Endothelial cell (in vitro differentiated cells): ENCODE results near the gene CKAP5. TPM values are rescaled to one million over a fixed set of nuclear protein-coding genes. Genes with fewer than 3 reads are reported as not detected.
A peak's percentile ranks its signal among the peaks of the same experiment; 100 is the strongest.

Experiments
- DNase-seq: peaks from one replicate; pipeline ENCODE4 v3.0.0; 2021; ENCODE audit warnings: low spot score
- H3K27ac Mint-ChIP-seq: one replicate; pipeline ENCODE4 v1.8.0; 2021; ENCODE audit warnings: mixed read lengths, inconsistent platforms; ENCODE audit not compliant: unreplicated experiment
- H3K27me3 Mint-ChIP-seq: one replicate; pipeline ENCODE4 v1.8.0; 2021; ENCODE audit warnings: mild to moderate bottlenecking, moderate library complexity, mixed read lengths, inconsistent platforms; ENCODE audit not compliant: unreplicated experiment
- H3K36me3 Mint-ChIP-seq: one replicate; pipeline ENCODE4 v1.8.0; 2021; ENCODE audit warnings: mild to moderate bottlenecking, low read depth, mixed read lengths, inconsistent platforms; ENCODE audit not compliant: unreplicated experiment
- H3K4me1 Mint-ChIP-seq: one replicate; pipeline ENCODE4 v1.8.0; 2021; ENCODE audit warnings: mild to moderate bottlenecking, mixed read lengths, inconsistent platforms; ENCODE audit not compliant: unreplicated experiment
- H3K4me3 Mint-ChIP-seq: one replicate; pipeline ENCODE4 v1.8.0; 2021; ENCODE audit warnings: mild to moderate bottlenecking, mixed read lengths, inconsistent platforms; ENCODE audit not compliant: unreplicated experiment
- H3K9me3 Mint-ChIP-seq: one replicate; pipeline ENCODE4 v1.8.0; 2021; ENCODE audit warnings: mixed read lengths, inconsistent platforms; ENCODE audit not compliant: unreplicated experiment
- total RNA-seq: library from RNA; stranded (reverse); fragmentation: NEBNext Ultra II Directional; extraction: Animal tissue kit (Norgen Biotek cat#: 25700); gene quantifications from one replicate; pipeline ENCODE4 v1.2.1, GENCODE V29; 2021; ENCODE audit not compliant: unreplicated experiment
- TF ChIP-seq, protein P1 (sequence below): fragments of 200-600 bp; sonication (generic); IDR thresholded peaks from one replicate; pipeline ENCODE4 v1.5.0; 2021; ENCODE audit warnings: antibody characterized with exemption; ENCODE audit not compliant: unreplicated experiment

CKAP5 gene
- total RNA-seq, 1 donor from 2014 or later, result 84.4 TPM

DNA sequence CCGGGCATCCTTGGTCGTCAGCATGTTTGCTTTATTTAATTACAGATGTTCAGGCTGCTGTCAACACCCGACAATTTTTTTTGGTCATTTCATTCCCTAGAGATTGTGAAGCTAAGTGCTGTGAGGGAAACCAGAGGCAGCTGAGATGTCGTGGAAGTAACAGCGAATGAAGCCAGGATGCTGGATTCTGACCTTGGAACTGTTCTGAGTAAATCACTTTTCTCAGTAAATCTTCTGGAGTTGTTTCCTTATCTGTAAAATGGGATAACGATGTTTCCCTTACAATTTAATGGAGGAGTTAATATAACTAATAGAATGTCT, 390 bp upstream of the CKAP5 start:
- Mint-ChIP-seq H3K9me3 (no peaks in the 10 kb centered on the region), H3K4me3 (peak overlapping the region; percentile 94), H3K27me3 (peaks cover 1% of the 10 kb centered on the region), H3K27ac (no peak overlapping the region), H3K4me1 (peaks cover 6% of the 10 kb centered on the region), H3K36me3 (no peaks in the 10 kb centered on the region)
- TF ChIP-seq, protein P1, sequence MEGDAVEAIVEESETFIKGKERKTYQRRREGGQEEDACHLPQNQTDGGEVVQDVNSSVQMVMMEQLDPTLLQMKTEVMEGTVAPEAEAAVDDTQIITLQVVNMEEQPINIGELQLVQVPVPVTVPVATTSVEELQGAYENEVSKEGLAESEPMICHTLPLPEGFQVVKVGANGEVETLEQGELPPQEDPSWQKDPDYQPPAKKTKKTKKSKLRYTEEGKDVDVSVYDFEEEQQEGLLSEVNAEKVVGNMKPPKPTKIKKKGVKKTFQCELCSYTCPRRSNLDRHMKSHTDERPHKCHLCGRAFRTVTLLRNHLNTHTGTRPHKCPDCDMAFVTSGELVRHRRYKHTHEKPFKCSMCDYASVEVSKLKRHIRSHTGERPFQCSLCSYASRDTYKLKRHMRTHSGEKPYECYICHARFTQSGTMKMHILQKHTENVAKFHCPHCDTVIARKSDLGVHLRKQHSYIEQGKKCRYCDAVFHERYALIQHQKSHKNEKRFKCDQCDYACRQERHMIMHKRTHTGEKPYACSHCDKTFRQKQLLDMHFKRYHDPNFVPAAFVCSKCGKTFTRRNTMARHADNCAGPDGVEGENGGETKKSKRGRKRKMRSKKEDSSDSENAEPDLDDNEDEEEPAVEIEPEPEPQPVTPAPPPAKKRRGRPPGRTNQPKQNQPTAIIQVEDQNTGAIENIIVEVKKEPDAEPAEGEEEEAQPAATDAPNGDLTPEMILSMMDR, result no peak
- DNase-seq, result no peak

DNA sequence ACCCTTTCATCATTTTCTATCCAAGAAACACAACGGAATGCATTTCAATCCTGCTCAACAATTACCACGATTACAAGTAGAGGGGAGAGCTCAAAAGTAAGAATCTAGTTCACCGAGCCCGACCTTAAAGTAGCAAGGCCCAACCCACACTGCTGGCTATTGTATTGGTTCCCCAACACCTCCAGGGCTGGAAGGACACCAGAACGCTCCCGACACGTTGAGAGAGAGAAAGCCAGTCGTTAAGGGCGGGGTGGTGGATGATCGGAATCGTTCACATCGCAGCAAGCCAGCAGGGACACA, 690 bp downstream of the CKAP5 start:
- peak overlapping the region; percentile 91 for H3K4me3 Mint-ChIP-seq
- H3K27me3 Mint-ChIP-seq, result peaks cover 1% of the 10 kb centered on the region
- peaks cover 6% of the 10 kb centered on the region for H3K4me1 Mint-ChIP-seq
- H3K36me3 Mint-ChIP-seq, result no peaks in the 10 kb centered on the region
- TF ChIP-seq, protein P1, result no peak
- H3K27ac Mint-ChIP-seq, result peak overlapping the region; percentile 80
- DNase-seq, result no peak
- no peaks in the 10 kb centered on the region for H3K9me3 Mint-ChIP-seq

DNA sequence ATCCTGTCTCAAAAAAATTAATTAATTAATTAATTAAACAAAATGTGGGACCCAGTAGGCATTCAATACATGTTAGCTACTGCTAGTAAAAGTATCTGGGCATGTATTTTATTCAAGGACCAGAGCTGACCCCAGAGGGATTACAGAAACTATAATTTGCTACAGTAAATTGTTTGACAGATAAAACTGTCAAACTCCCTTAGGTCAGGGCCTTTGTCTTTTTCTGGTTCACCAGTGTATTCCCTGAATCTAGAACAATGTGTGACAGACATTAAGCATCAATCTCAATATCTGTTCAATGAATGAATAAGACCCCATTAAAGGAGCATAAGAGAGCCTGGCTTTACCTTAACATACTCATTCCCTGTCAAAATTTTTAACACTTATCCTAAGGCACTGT, 6.0 kb downstream of the CKAP5 start:
- H3K27ac Mint-ChIP-seq, result no peak overlapping the region
- peaks cover 2% of the 10 kb centered on the region for H3K4me1 Mint-ChIP-seq

DNA sequence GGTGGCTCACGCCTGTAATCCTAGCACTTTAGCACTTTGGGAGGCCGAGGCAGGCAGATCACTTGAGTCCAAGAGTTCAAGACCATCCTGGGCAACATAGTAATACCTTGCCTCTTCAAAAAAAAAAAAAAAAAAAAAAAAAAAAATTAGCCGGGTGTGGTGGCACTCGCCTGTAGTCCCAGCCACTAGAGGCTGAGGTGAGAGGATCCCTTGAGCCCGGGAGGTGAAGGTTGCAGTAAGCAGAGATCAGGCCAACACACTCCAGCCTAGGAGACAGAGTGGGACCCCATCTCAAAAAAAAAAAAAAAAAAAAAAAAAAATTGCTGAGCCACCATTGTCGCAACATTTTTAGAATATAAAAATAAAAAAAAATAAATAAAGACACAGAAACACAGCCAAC, 7.6 kb downstream of the CKAP5 start:
- Mint-ChIP-seq H3K4me1 (no peaks in the 10 kb centered on the region), H3K4me3 (no peak overlapping the region), H3K36me3 (no peaks in the 10 kb centered on the region), H3K9me3 (no peaks in the 10 kb centered on the region), H3K27me3 (no peaks in the 10 kb centered on the region), H3K27ac (no peak overlapping the region)
- no peak for DNase-seq
- TF ChIP-seq, protein P1, result no peak

More for the DNA sequence above, 6.0 kb downstream of the CKAP5 start:
- no peak for DNase-seq
- no peaks in the 10 kb centered on the region for H3K9me3 Mint-ChIP-seq
- TF ChIP-seq, protein P1, result no peak
- H3K27me3 Mint-ChIP-seq, result no peaks in the 10 kb centered on the region
- H3K36me3 Mint-ChIP-seq, result no peaks in the 10 kb centered on the region
- H3K4me3 Mint-ChIP-seq, result no peak overlapping the region

DNA sequence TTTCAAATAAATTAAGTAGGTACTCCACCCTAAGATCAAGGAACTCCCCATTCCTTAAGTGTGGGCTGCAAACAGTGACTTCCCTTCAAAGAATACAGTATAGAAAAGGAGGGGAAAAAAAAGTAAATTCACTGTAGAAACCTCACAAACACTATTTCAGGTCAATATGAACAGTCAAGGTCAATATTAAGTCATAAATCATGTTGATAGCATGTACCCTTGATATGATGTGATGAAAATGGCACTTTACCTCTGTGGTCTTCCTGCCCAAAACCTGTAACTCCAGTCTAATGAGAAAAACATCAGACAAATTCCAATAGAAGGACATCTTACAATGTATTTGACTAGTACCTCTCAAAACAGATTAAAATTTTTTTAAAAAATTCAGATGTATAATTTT, 8.2 kb downstream of the CKAP5 start:
- H3K4me1 Mint-ChIP-seq, result no peaks in the 10 kb centered on the region
- H3K36me3 Mint-ChIP-seq, result no peaks in the 10 kb centered on the region
- H3K4me3 Mint-ChIP-seq, result no peak overlapping the region
- H3K27ac Mint-ChIP-seq, result no peak overlapping the region
- no peaks in the 10 kb centered on the region for H3K27me3 Mint-ChIP-seq
- no peaks in the 10 kb centered on the region for H3K9me3 Mint-ChIP-seq
- DNase-seq, result no peak
- TF ChIP-seq, protein P1, result no peak
